ENCODE measurements around the gene CREBL2. TPM values are rescaled to one million over a fixed set of nuclear protein-coding genes. Genes with fewer than 3 reads are reported as not detected.
"Not testable (repeated sequence)": the region's sequence is repeated elsewhere in the genome, so short reads cannot be mapped to it uniquely, and the experiment has no call there.

CREBL2 gene
- total RNA-seq, 2 experiments from 2014 or later = 3.4 to 4.3 TPM

GRCh38 chr12:12592930-12593329 is 18.7 kb upstream of the CREBL2 start:
- ChIA-PET CTCF (ENCODE audit: unreplicated experiment) (no interaction called here), POLR2A (no interaction called here)
- no peak overlapping the region for H3K27ac ChIP-seq (ENCODE audit: low read depth, low read length, poor library complexity, severe bottlenecking)
- intact Hi-C loops (cut with micrococcal nuclease; ENCODE audit: unreplicated experiment) = no loop called here
- H4K20me1 ChIP-seq (ENCODE audit: insufficient read depth, low read length) = no peaks in the 10 kb centered on the region
- H3K4me3 ChIP-seq (ENCODE audit: low read depth, low read length, poor library complexity, severe bottlenecking) = no peak overlapping the region
- H3K36me3 ChIP-seq (ENCODE audit: insufficient read depth, low read length) = no peaks in the 10 kb centered on the region
- no peak overlapping the region for H3K4me2 ChIP-seq (ENCODE audit: low read length)
- H3K79me2 ChIP-seq (ENCODE audit: insufficient read depth, low read depth, low read length) = no peaks in the 10 kb centered on the region
- H3K9me3 ChIP-seq (ENCODE audit: low read length) = no peaks in the 10 kb centered on the region
- no peaks in the 10 kb centered on the region for H3K4me1 ChIP-seq (ENCODE audit: insufficient read depth, low read length, poor library complexity, severe bottlenecking)
- no TSS peak for BruUV-seq (replicated peaks)
- H2AFZ ChIP-seq (ENCODE audit: low read length) = no peak overlapping the region
- no peak for TF ChIP-seq EZH2phosphoT487 (IDR thresholded peaks at IDR 0.05; ENCODE audit: borderline replicate concordance, low read depth, low read length)
- no peak for TF ChIP-seq CTCF (conservative IDR thresholded peaks at IDR 0.05; ENCODE audit: low read length)
- DNase-seq (ENCODE audit: low spot score) = no peak
- H3K9me2 ChIP-seq (ENCODE audit: insufficient read depth, low read length) = no peaks in the 10 kb centered on the region

GRCh38 chr12:12595929-12596328 is 15.7 kb upstream of the CREBL2 start:
- POLR2A ChIA-PET; CTCF ChIA-PET (ENCODE audit: unreplicated experiment); BruUV-seq (replicated peaks); H2AFZ ChIP-seq (ENCODE audit: low read length); DNase-seq (ENCODE audit: low spot score); H4K20me1 ChIP-seq (ENCODE audit: insufficient read depth, low read length); intact Hi-C loops (cut with micrococcal nuclease; ENCODE audit: unreplicated experiment); H3K79me2 ChIP-seq (ENCODE audit: insufficient read depth, low read depth, low read length); H3K9me2 ChIP-seq (ENCODE audit: insufficient read depth, low read length); H3K36me3 ChIP-seq (ENCODE audit: insufficient read depth, low read length); H3K4me1 ChIP-seq (ENCODE audit: insufficient read depth, low read length, poor library complexity, severe bottlenecking); H3K9me3 ChIP-seq (ENCODE audit: low read length); H3K27ac ChIP-seq (ENCODE audit: low read depth, low read length, poor library complexity, severe bottlenecking); H3K4me2 ChIP-seq (ENCODE audit: low read length); H3K4me3 ChIP-seq (ENCODE audit: low read depth, low read length, poor library complexity, severe bottlenecking): not testable (repeated sequence)

- H3K9me2 ChIP-seq (ENCODE audit: insufficient read depth, low read length); H3K4me1 ChIP-seq (ENCODE audit: insufficient read depth, low read length, poor library complexity, severe bottlenecking); H3K79me2 ChIP-seq (ENCODE audit: insufficient read depth, low read depth, low read length); DNase-seq (ENCODE audit: low spot score); H3K4me2 ChIP-seq (ENCODE audit: low read length); H4K20me1 ChIP-seq (ENCODE audit: insufficient read depth, low read length); intact Hi-C loops (cut with micrococcal nuclease; ENCODE audit: unreplicated experiment); BruUV-seq (replicated peaks); H3K4me3 ChIP-seq (ENCODE audit: low read depth, low read length, poor library complexity, severe bottlenecking); CTCF ChIA-PET (ENCODE audit: unreplicated experiment); H3K36me3 ChIP-seq (ENCODE audit: insufficient read depth, low read length); H2AFZ ChIP-seq (ENCODE audit: low read length); POLR2A ChIA-PET; H3K27ac ChIP-seq (ENCODE audit: low read depth, low read length, poor library complexity, severe bottlenecking); H3K9me3 ChIP-seq (ENCODE audit: low read length): not testable (repeated sequence)
Measured at GRCh38 chr12:12596598-12596997, 15.1 kb upstream of the CREBL2 start.

- Histone ChIP-seq H3K9me3 (ENCODE audit: low read length) (no peaks in the 10 kb centered on the region), H3K36me3 (ENCODE audit: insufficient read depth, low read length) (no peaks in the 10 kb centered on the region), H3K4me1 (ENCODE audit: insufficient read depth, low read length, poor library complexity, severe bottlenecking) (no peaks in the 10 kb centered on the region), H4K20me1 (ENCODE audit: insufficient read depth, low read length) (no peaks in the 10 kb centered on the region), H3K4me2 (ENCODE audit: low read length) (no peak overlapping the region), H3K9me2 (ENCODE audit: insufficient read depth, low read length) (no peaks in the 10 kb centered on the region), H3K4me3 (ENCODE audit: low read depth, low read length, poor library complexity, severe bottlenecking) (no peak overlapping the region), H3K79me2 (ENCODE audit: insufficient read depth, low read depth, low read length) (no peaks in the 10 kb centered on the region), H2AFZ (ENCODE audit: low read length) (no peak overlapping the region), H3K27ac (ENCODE audit: low read depth, low read length, poor library complexity, severe bottlenecking) (no peak overlapping the region)
- intact Hi-C loops (cut with micrococcal nuclease; ENCODE audit: unreplicated experiment) = no loop called here
- POLR2A ChIA-PET = interaction anchor here (0.6 kb wide), 1 partner anchor 36 kb away, joined by 3 read pairs; no protein-coding TSS in a partner anchor
- CTCF ChIA-PET (ENCODE audit: unreplicated experiment) = no interaction called here
- no TSS peak for BruUV-seq (replicated peaks)
- no peak for DNase-seq (ENCODE audit: low spot score)
- TF ChIP-seq CTCF (conservative IDR thresholded peaks at IDR 0.05; ENCODE audit: low read length) (no peak), EZH2phosphoT487 (IDR thresholded peaks at IDR 0.05; ENCODE audit: borderline replicate concordance, low read depth, low read length) (no peak)
Measured at GRCh38 chr12:12598864-12599263, 12.8 kb upstream of the CREBL2 start.

Measured in OCI-LY7 (cell line).